ENCODE results near the gene MTX3. TPM values are rescaled to one million over a fixed set of nuclear protein-coding genes. Genes with fewer than 3 reads are reported as not detected.

MTX3 gene
- total RNA-seq, 1 donor from 2014 or later, result 7.5 TPM

DNA sequence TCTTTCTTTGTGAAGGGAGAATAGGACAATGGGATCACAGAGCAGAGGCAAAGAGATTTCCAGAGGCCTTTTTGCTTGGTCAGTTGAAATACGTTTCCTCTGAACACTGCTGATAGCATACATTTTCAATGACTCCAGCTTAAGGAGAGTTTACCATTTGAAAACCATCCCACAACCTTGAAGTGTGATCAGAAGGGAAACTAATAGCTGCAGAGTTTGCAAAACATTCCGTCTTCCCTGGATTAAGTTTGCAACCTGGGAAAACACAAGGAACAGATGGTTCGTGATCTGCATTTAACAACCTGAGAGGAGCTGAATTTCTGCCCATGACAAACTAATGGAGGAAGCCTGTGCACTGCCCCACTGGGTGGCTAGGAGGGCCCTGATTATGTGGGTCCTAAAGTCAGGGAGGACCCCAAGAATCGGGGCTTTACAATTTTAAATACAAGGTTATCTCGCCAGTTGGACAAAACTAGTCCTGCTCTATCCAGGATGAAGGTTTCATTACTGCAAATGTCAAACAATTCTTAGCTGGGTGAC, 35.6 kb downstream of the MTX3 start:
- no peak for DNase-seq (ENCODE audit: low spot score in 2 of 2)
- no peak overlapping the region for H3K27ac ChIP-seq
- no peaks in the 10 kb centered on the region for H3K9me3 ChIP-seq
- no peak overlapping the region for H3K4me3 ChIP-seq
- no peaks in the 10 kb centered on the region for H3K4me1 ChIP-seq
- intact Hi-C loops (cut with DNase I), result no loop called here
- H3K27me3 ChIP-seq, result no peaks in the 10 kb centered on the region
- no peaks in the 10 kb centered on the region for H3K36me3 ChIP-seq
- TF ChIP-seq, protein P1, sequence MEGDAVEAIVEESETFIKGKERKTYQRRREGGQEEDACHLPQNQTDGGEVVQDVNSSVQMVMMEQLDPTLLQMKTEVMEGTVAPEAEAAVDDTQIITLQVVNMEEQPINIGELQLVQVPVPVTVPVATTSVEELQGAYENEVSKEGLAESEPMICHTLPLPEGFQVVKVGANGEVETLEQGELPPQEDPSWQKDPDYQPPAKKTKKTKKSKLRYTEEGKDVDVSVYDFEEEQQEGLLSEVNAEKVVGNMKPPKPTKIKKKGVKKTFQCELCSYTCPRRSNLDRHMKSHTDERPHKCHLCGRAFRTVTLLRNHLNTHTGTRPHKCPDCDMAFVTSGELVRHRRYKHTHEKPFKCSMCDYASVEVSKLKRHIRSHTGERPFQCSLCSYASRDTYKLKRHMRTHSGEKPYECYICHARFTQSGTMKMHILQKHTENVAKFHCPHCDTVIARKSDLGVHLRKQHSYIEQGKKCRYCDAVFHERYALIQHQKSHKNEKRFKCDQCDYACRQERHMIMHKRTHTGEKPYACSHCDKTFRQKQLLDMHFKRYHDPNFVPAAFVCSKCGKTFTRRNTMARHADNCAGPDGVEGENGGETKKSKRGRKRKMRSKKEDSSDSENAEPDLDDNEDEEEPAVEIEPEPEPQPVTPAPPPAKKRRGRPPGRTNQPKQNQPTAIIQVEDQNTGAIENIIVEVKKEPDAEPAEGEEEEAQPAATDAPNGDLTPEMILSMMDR (IDR thresholded peaks at IDR 0.05), result no peak

GRCh38 chr5:79954620-79955019, 36.4 kb downstream of the MTX3 start:
- no peak for DNase-seq (ENCODE audit: low spot score in 2 of 2)
- intact Hi-C loops (cut with DNase I), result no loop called here
- TF ChIP-seq, protein P1 (IDR thresholded peaks at IDR 0.05), result no peak

GRCh38 chr5:79947567-79947966, 43.5 kb downstream of the MTX3 start:
- H3K4me3 ChIP-seq, result no peak overlapping the region
- TF ChIP-seq, protein P1 (IDR thresholded peaks at IDR 0.05), result no peak
- no peaks in the 10 kb centered on the region for H3K9me3 ChIP-seq
- H3K27ac ChIP-seq, result no peak overlapping the region
- intact Hi-C loops (cut with DNase I), result no loop called here
- no peaks in the 10 kb centered on the region for H3K27me3 ChIP-seq
- DNase-seq (ENCODE audit: low spot score in 2 of 2), result no peak
- H3K4me1 ChIP-seq, result no peaks in the 10 kb centered on the region
- H3K36me3 ChIP-seq, result no peaks in the 10 kb centered on the region

More at GRCh38 chr5:79954620-79955019, 36.4 kb downstream of the MTX3 start:
- Histone ChIP-seq H3K27me3 (no peaks in the 10 kb centered on the region), H3K27ac (no peak overlapping the region), H3K36me3 (no peaks in the 10 kb centered on the region), H3K4me3 (no peak overlapping the region), H3K9me3 (no peaks in the 10 kb centered on the region), H3K4me1 (no peaks in the 10 kb centered on the region)

GRCh38 chr5:79938468-79938867, 52.6 kb downstream of the MTX3 start:
- H3K27ac ChIP-seq, result no peak overlapping the region
- no peak for DNase-seq (ENCODE audit: low spot score in 2 of 2)
- H3K27me3 ChIP-seq, result no peaks in the 10 kb centered on the region
- no peak overlapping the region for H3K4me3 ChIP-seq
- H3K9me3 ChIP-seq, result no peaks in the 10 kb centered on the region
- H3K4me1 ChIP-seq, result no peaks in the 10 kb centered on the region
- TF ChIP-seq, protein P1 (IDR thresholded peaks at IDR 0.05), result no peak
- no peaks in the 10 kb centered on the region for H3K36me3 ChIP-seq
- intact Hi-C loops (cut with DNase I), result no loop called here

GRCh38 chr5:79936646-79937216, 54.3 kb downstream of the MTX3 start:
- H3K4me1 ChIP-seq, result no peaks in the 10 kb centered on the region
- H3K4me3 ChIP-seq, result no peak overlapping the region
- no peaks in the 10 kb centered on the region for H3K27me3 ChIP-seq
- H3K27ac ChIP-seq, result no peak overlapping the region
- no peaks in the 10 kb centered on the region for H3K9me3 ChIP-seq
- H3K36me3 ChIP-seq, result no peaks in the 10 kb centered on the region
- DNase-seq (ENCODE audit: low spot score in 2 of 2), result no peak
- TF ChIP-seq, protein P1 (IDR thresholded peaks at IDR 0.05), result no peak
- intact Hi-C loops (cut with DNase I), result no loop called here
